CD14-positive monocyte (primary cell): ENCODE results near the gene HP1BP3. TPM values are rescaled to one million over a fixed set of nuclear protein-coding genes. Genes with fewer than 3 reads are reported as not detected.

Experiments
- DNase-seq, 3 donors: peaks; one replicate each; pipeline ENCODE4 v3.0.0-alpha.2; 2011 to 2022
- H2AFZ ChIP-seq: 2 replicates; pipeline ENCODE4 v1.6.0; 2012; ENCODE audit warnings: mild to moderate bottlenecking, low read depth, low read length, inconsistent platforms; ENCODE audit not compliant: insufficient read depth, poor library complexity, severe bottlenecking
- H3K27ac ChIP-seq, 2 donors: 1 replicate in 1 of 2; 2 replicates in 1 of 2; pipeline ENCODE4 v1.5.1; 2012 to 2013; ENCODE audit warnings: low read length in 2 of 2, control low read depth in 1 of 2, inconsistent platforms in 1 of 2, low read depth in 1 of 2, mild to moderate bottlenecking in 1 of 2
- H3K27me3 ChIP-seq, 2 donors: one replicate each; pipeline versions ENCODE4 v1.6.0 to v1.6.1; 2011 to 2013; ENCODE audit warnings: low read length in 2 of 2; ENCODE audit not compliant: control insufficient read depth in 2 of 2, insufficient read depth in 2 of 2
- H3K36me3 ChIP-seq, 2 donors: replicated peaks in 1 of 2; 1 replicate in 1 of 2; 2 replicates in 1 of 2; pipeline versions ENCODE4 v1.5.1 to v1.6.1; 2012 to 2013; ENCODE audit warnings: low read length in 2 of 2, control low read depth in 1 of 2, inconsistent platforms in 1 of 2, mild to moderate bottlenecking in 1 of 2; ENCODE audit not compliant: insufficient read depth in 2 of 2, control insufficient read depth in 1 of 2
- H3K4me1 ChIP-seq, 2 donors: 1 replicate in 1 of 2; 2 replicates in 1 of 2; pipeline versions ENCODE4 v1.5.1 to v1.6.1; 2012 to 2013; ENCODE audit warnings: low read length in 2 of 2, control low read depth in 1 of 2, inconsistent platforms in 1 of 2, mild to moderate bottlenecking in 1 of 2, moderate library complexity in 1 of 2; ENCODE audit not compliant: insufficient read depth in 2 of 2, control insufficient read depth in 1 of 2
- H3K4me2 ChIP-seq: replicated peaks from 2 replicates; pipeline ENCODE3; 2012; ENCODE audit warnings: low read length, moderate library complexity, mild to moderate bottlenecking; ENCODE audit not compliant: poor library complexity, severe bottlenecking; ENCODE audit errors: extremely low read depth
- H3K4me3 ChIP-seq, 3 experiments: fragments of 200-600 bp in 1 of 3; sonication (generic) in 1 of 3; replicated peaks in 1 of 3; 1 replicate in 2 of 3; 2 replicates in 1 of 3; pipeline ENCODE4 v1.5.1; 2011 to 2013; ENCODE audit warnings: low read length in 3 of 3, mild to moderate bottlenecking in 3 of 3, control low read depth in 2 of 3, low read depth in 2 of 3, inconsistent platforms in 1 of 3, moderate library complexity in 1 of 3
- H3K79me2 ChIP-seq: 2 replicates; pipeline ENCODE4 v1.6.0; 2012; ENCODE audit warnings: mild to moderate bottlenecking, control low read depth, inconsistent platforms, low read length, moderate library complexity; ENCODE audit not compliant: insufficient read depth
- H3K9ac ChIP-seq: 2 replicates; pipeline ENCODE4 v1.6.0; 2017; ENCODE audit warnings: low read length, mild to moderate bottlenecking; ENCODE audit not compliant: insufficient read depth, poor library complexity, severe bottlenecking
- H3K9me3 ChIP-seq, 2 donors: replicated peaks in 1 of 2; 1 replicate in 1 of 2; 2 replicates in 1 of 2; pipeline versions ENCODE4 v1.5.1 to v1.6.1; 2012 to 2013; ENCODE audit warnings: low read length in 2 of 2, control low read depth in 1 of 2; ENCODE audit not compliant: control insufficient read depth in 1 of 2, insufficient read depth in 1 of 2
- H4K20me1 ChIP-seq: 2 replicates; pipeline ENCODE4 v1.6.0; 2012; ENCODE audit warnings: mild to moderate bottlenecking, low read length, control low read depth, moderate library complexity; ENCODE audit not compliant: insufficient read depth
- H3K27ac Mint-ChIP-seq, 7 donors: one replicate each; pipeline ENCODE4 v1.8.0; 2020; ENCODE audit warnings: mild to moderate bottlenecking in 7 of 7, mixed read lengths in 7 of 7, moderate library complexity in 6 of 7, inconsistent platforms in 2 of 7
- H3K27me3 Mint-ChIP-seq, 3 donors: one replicate each; pipeline ENCODE4 v1.8.0; 2021 to 2022; ENCODE audit warnings: low read depth in 3 of 3, mild to moderate bottlenecking in 3 of 3, mixed read lengths in 3 of 3, moderate library complexity in 3 of 3, inconsistent platforms in 1 of 3
- H3K36me3 Mint-ChIP-seq, 2 donors: one replicate each; pipeline ENCODE4 v1.8.0; 2020; ENCODE audit warnings: mixed read lengths in 2 of 2, inconsistent platforms in 1 of 2, mild to moderate bottlenecking in 1 of 2
- H3K4me1 Mint-ChIP-seq: one replicate; pipeline ENCODE4 v1.8.0; 2020; ENCODE audit warnings: mild to moderate bottlenecking, mixed read lengths
- H3K4me3 Mint-ChIP-seq, 2 donors: one replicate each; pipeline ENCODE4 v1.8.0; 2020; ENCODE audit warnings: mild to moderate bottlenecking in 2 of 2, mixed read lengths in 2 of 2, moderate library complexity in 1 of 2
- H3K9me3 Mint-ChIP-seq, 7 donors: one replicate each; pipeline ENCODE4 v1.8.0; 2020 to 2022; ENCODE audit warnings: mixed read lengths in 7 of 7, mild to moderate bottlenecking in 6 of 7, moderate library complexity in 6 of 7, inconsistent platforms in 2 of 7
- CTCF ChIP-seq: fragments of 200-600 bp; IDR thresholded peaks from one replicate; pipeline ENCODE4 v1.8.0; 2022; ENCODE audit warnings: antibody characterized with exemption, mild to moderate bottlenecking
- WGBS: methylation state at CpG from one replicate; pipeline ENCODE4 v1.1.5; 2013; ENCODE audit warnings: missing lambda C conversion rate; ENCODE audit not compliant: insufficient coverage; 5-methylcytosine and 5-hydroxymethylcytosine counted together
- intact Hi-C, 2 donors: fragments of 100-400 bp; cut with micrococcal nuclease; formaldehyde crosslinking; loops; one replicate each; pipeline versions ENCODE4 v1.15.0 to v1.15.1; 2023
- polyA plus RNA-seq, 3 donors: library from polyadenylated mRNA; depleted of rRNA in 1 of 3; unstranded in 2 of 3; stranded (reverse) in 1 of 3; fragments of 300-500 nt in 2 of 3; fragments of >200 nt in 1 of 3; fragmentation: Illumina TruSeq in 2 of 3; gene quantifications; 1 replicate in 2 of 3; 2 replicates in 1 of 3; pipeline ENCODE4 v1.2.3, GENCODE V29; 2012 to 2021

The HP1BP3 gene
- polyA plus RNA-seq, 3 donors: 121 to 137 (median 135) TPM

- Mint-ChIP-seq H3K27me3 (no peaks in the 10 kb centered on the region), H3K36me3 (peaks cover 28 to 46% of the 10 kb centered on the region in 2 donors), H3K9me3 (no peaks in the 10 kb centered on the region), H3K4me3 (no peak overlapping the region), H3K4me1 (no peaks in the 10 kb centered on the region), H3K27ac (no peak overlapping the region)
- no peak overlapping the region for H3K4me3 ChIP-seq
- H4K20me1 ChIP-seq: no peaks in the 10 kb centered on the region
- no peaks in the 10 kb centered on the region for H3K27me3 ChIP-seq
- WGBS: no CpG with 5 or more reads among the region's 4 CpGs
- no peak for DNase-seq
- intact Hi-C loops: no loop called here
- H3K4me1 ChIP-seq: no peaks in the 10 kb centered on the region
- no peak overlapping the region for H3K27ac ChIP-seq
- H3K79me2 ChIP-seq: no peaks in the 10 kb centered on the region
- H3K9ac ChIP-seq: no peak overlapping the region
- TF ChIP-seq CTCF: no peak
- no peak overlapping the region for H2AFZ ChIP-seq
- no peaks in the 10 kb centered on the region for H3K9me3 ChIP-seq
- H3K36me3 ChIP-seq: peaks cover 29 to 63% of the 10 kb centered on the region in 2 donors
- no peak overlapping the region for H3K4me2 ChIP-seq
Observed at GRCh38 chr1:20814534-20814871, 27.4 kb upstream of the HP1BP3 start.

- H3K36me3 Mint-ChIP-seq: peaks cover 22 to 50% of the 10 kb centered on the region in 2 donors
- intact Hi-C loops: no loop called here
- no peaks in the 10 kb centered on the region for H3K9me3 Mint-ChIP-seq
- Histone ChIP-seq H3K36me3 (peaks cover 36 to 56% of the 10 kb centered on the region in 2 donors), H4K20me1 (no peaks in the 10 kb centered on the region), H3K27ac (no peak overlapping the region), H3K4me3 (no peak overlapping the region), H3K4me1 (no peaks in the 10 kb centered on the region), H3K9me3 (no peaks in the 10 kb centered on the region), H3K79me2 (no peaks in the 10 kb centered on the region), H3K9ac (no peak overlapping the region), H3K4me2 (no peak overlapping the region), H3K27me3 (no peaks in the 10 kb centered on the region), H2AFZ (no peak overlapping the region)
- H3K27ac Mint-ChIP-seq: no peak overlapping the region
- no peak for TF ChIP-seq CTCF
- H3K4me1 Mint-ChIP-seq: no peaks in the 10 kb centered on the region
- DNase-seq: no peak
- 100% methylated on average over 2 of the region's 5 CpGs for WGBS
- H3K27me3 Mint-ChIP-seq: no peaks in the 10 kb centered on the region
- H3K4me3 Mint-ChIP-seq: no peak overlapping the region
Observed at GRCh38 chr1:20811916-20812315, 24.8 kb upstream of the HP1BP3 start.
